DND-41 (cell line): Measurements from ENCODE around the gene AKNA.
A peak's percentile ranks its signal among the peaks of the same experiment; 100 is the strongest.

ENCODE experiments used
- ATAC-seq: fragments of 200-7000 bp; cut with Tn5 transposase; 3 replicates; pipeline ENCODE4 v1.9.1; 2021; ENCODE audit warnings: low read depth; ENCODE audit not compliant: insufficient read depth
- DNase-seq: peaks from one replicate; pipeline ENCODE4 v3.0.0-alpha.2; 2020
- H2AFZ ChIP-seq: 2 replicates; pipeline ENCODE4 v1.6.0; 2012; ENCODE audit warnings: low read depth, low read length
- H3K27ac ChIP-seq: 2 replicates; pipeline ENCODE4 v1.5.1; 2012; ENCODE audit warnings: low read length, inconsistent platforms
- H3K27me3 ChIP-seq: fragments of 200-600 bp; sonication (generic); 2 replicates; pipeline ENCODE4 v1.6.0; 2012; ENCODE audit warnings: low read length, mild to moderate bottlenecking, inconsistent platforms; ENCODE audit not compliant: insufficient read depth, poor library complexity
- H3K36me3 ChIP-seq: 2 replicates; pipeline ENCODE4 v1.5.1; 2012; ENCODE audit warnings: low read length, inconsistent platforms; ENCODE audit not compliant: insufficient read depth
- H3K4me1 ChIP-seq: 2 replicates; pipeline ENCODE4 v1.5.1; 2012; ENCODE audit warnings: mild to moderate bottlenecking, low read length; ENCODE audit not compliant: insufficient read depth
- H3K4me2 ChIP-seq: 2 replicates; pipeline ENCODE4 v1.6.0; 2012; ENCODE audit warnings: mild to moderate bottlenecking, moderate library complexity, low read length, inconsistent platforms; ENCODE audit not compliant: insufficient read depth
- H3K4me3 ChIP-seq, 2 experiments: fragments of 200-600 bp in 1 of 2; shearing (Covaris generic) in 1 of 2; 2 replicates each; pipeline ENCODE4 v1.5.1; 2012 to 2016; ENCODE audit warnings: inconsistent platforms in 2 of 2, low read length in 2 of 2, mild to moderate bottlenecking in 2 of 2, low read depth in 1 of 2, moderate library complexity in 1 of 2
- H3K79me2 ChIP-seq: 2 replicates; pipeline ENCODE4 v1.6.0; 2012; ENCODE audit warnings: low read length, inconsistent platforms; ENCODE audit not compliant: insufficient read depth
- H3K9ac ChIP-seq: 2 replicates; pipeline ENCODE4 v1.6.0; 2012; ENCODE audit warnings: low read depth, mild to moderate bottlenecking, inconsistent platforms, low read length, moderate library complexity
- H3K9me3 ChIP-seq: 2 replicates; pipeline ENCODE4 v1.5.1; 2012; ENCODE audit warnings: low read length, moderate library complexity, mild to moderate bottlenecking, inconsistent platforms; ENCODE audit not compliant: insufficient read depth, severe bottlenecking
- H4K20me1 ChIP-seq: 2 replicates; pipeline ENCODE4 v1.6.0; 2012; ENCODE audit warnings: low read length; ENCODE audit not compliant: insufficient read depth
- CTCF ChIP-seq: IDR thresholded peaks from 2 replicates; pipeline ENCODE4 v1.5.1; 2012; ENCODE audit warnings: borderline replicate concordance, low read length, moderate library complexity, mild to moderate bottlenecking; ENCODE audit not compliant: poor library complexity, severe bottlenecking; ENCODE audit errors: extremely low read depth
- EZH2 ChIP-seq: IDR thresholded peaks from 3 replicates; pipeline ENCODE4 v1.6.1; 2012; ENCODE audit warnings: borderline replicate concordance, low read depth, mild to moderate bottlenecking, moderate library complexity, low read length, inconsistent platforms; ENCODE audit not compliant: severe bottlenecking

The AKNA gene

GRCh38 chr9:114317665-114318357 lies 70.0 kb downstream of the AKNA start:
- Histone ChIP-seq H3K4me3 (no peak overlapping the region), H4K20me1 (no peaks in the 10 kb centered on the region), H3K27me3 (no peaks in the 10 kb centered on the region), H3K9me3 (no peaks in the 10 kb centered on the region), H2AFZ (peak overlapping the region; percentile 33), H3K4me1 (peaks cover 15% of the 10 kb centered on the region), H3K27ac (peak overlapping the region; percentile 51; the same call in 1 of the 2 replicates), H3K79me2 (no peaks in the 10 kb centered on the region), H3K9ac (no peak overlapping the region), H3K36me3 (no peaks in the 10 kb centered on the region), H3K4me2 (no peak overlapping the region)
- TF ChIP-seq CTCF (no peak), EZH2 (no peak)
- DNase-seq (no peak), ATAC-seq (peak; percentile 76)

GRCh38 chr9:114316605-114317230 lies 71.1 kb downstream of the AKNA start:
- DNase-seq: no peak
- Histone ChIP-seq H3K27ac (no peak overlapping the region; the same call in 1 of the 2 replicates), H3K4me2 (no peak overlapping the region), H3K9me3 (no peaks in the 10 kb centered on the region), H3K36me3 (no peaks in the 10 kb centered on the region), H3K79me2 (no peaks in the 10 kb centered on the region), H3K4me1 (peaks cover 15% of the 10 kb centered on the region), H2AFZ (peak overlapping the region; percentile 17; the same call in 1 of the 2 replicates), H4K20me1 (no peaks in the 10 kb centered on the region), H3K4me3 (no peak overlapping the region), H3K9ac (no peak overlapping the region), H3K27me3 (no peaks in the 10 kb centered on the region)
- no peak for ATAC-seq
- TF ChIP-seq CTCF: no peak
- no peak for TF ChIP-seq EZH2

- H3K36me3 ChIP-seq: no peaks in the 10 kb centered on the region
- H3K9ac ChIP-seq: no peak overlapping the region
- H4K20me1 ChIP-seq: no peaks in the 10 kb centered on the region
- H3K27ac ChIP-seq: no peak overlapping the region
- TF ChIP-seq EZH2 (no peak), CTCF (no peak)
- peaks cover 15% of the 10 kb centered on the region for H3K4me1 ChIP-seq
- no peaks in the 10 kb centered on the region for H3K79me2 ChIP-seq
- no peak overlapping the region for H2AFZ ChIP-seq
- no peaks in the 10 kb centered on the region for H3K9me3 ChIP-seq
- ATAC-seq: no peak
- no peaks in the 10 kb centered on the region for H3K27me3 ChIP-seq
- no peak overlapping the region for H3K4me3 ChIP-seq
- DNase-seq: no peak
- H3K4me2 ChIP-seq: no peak overlapping the region
These were observed 71.9 kb downstream of the AKNA start for GRCh38 chr9:114315723-114316363.
